Left lobe of liver (tissue), 2 donors: ENCODE results near the gene ASTN2. TPM values are rescaled to one million over a fixed set of nuclear protein-coding genes. Genes with fewer than 3 reads are reported as not detected.
"Not testable (repeated sequence)": the region's sequence is repeated elsewhere in the genome, so short reads cannot be mapped to it uniquely, and the experiment has no call there.

Experiments used
- ATAC-seq: fragments of 200-7000 bp; cut with Tn5 transposase; one replicate; pipeline ENCODE4 v1.9.1; 2020; ENCODE audit warnings: mild to moderate bottlenecking, moderate library complexity
- DNase-seq: peaks from one replicate; pipeline ENCODE4 v3.0.0-alpha.2; 2020; ENCODE audit warnings: low spot score
- total RNA-seq: library from RNA; stranded (reverse); gene quantifications from one replicate; pipeline ENCODE4 v1.2.1, GENCODE V29; 2021
- donor health status: DM: no; HTN: no; CAD: no; lungs with moderate emphysema.
- donor health status: DM: no; HTN: yes; CAD: no.

The ASTN2 gene
- total RNA-seq, 1 donor from 2014 or later = 2.9 TPM

DNA sequence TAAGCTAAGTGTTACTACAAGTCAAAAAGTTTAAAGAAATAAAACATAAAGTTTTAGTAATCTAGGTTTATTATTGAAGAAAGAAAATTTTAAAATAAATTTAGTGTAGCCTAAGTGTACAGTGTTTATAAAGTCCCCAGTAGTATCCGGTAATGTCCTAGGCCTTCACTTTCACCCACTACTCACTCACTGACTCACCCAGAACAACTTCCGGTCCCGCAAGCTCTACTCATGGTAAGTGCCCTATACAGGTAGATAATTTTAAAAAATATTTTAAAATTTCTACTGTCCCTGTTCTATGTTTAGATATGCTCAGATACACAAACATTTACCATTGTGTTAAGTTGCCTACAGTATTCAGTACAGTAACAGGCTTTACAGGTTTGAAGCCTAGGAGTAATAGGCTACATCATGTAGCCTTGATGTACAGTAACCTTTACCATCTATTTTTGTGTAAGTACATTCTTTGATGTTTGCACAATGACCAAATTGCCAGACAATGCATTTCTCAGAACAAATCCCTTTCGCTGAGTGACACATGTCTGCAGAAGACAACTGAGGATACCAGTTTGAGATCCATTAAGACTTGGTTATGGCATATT is 474.1 kb downstream of the ASTN2 start:
- DNase-seq = no peak
- ATAC-seq = no peak

DNA sequence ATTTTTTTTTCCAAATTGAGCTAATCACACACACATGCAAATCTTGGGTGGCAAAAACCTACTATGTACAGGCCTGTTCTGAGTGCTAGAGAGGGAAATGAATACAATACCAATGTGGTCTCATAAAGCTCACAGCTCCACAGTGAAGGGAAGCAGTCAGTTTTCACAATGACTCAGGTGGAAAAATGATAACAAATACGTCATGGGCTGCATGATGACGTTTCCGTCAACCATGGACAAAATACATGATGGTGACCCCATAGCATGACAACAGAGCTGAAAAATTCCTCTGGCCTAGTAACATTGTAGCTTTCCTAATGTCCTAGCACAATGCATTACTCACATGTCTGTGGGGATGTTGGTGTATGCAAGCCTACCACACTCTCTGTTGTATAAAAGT is 475.2 kb downstream of the ASTN2 start:
- DNase-seq (no peak), ATAC-seq (no peak)

DNA sequence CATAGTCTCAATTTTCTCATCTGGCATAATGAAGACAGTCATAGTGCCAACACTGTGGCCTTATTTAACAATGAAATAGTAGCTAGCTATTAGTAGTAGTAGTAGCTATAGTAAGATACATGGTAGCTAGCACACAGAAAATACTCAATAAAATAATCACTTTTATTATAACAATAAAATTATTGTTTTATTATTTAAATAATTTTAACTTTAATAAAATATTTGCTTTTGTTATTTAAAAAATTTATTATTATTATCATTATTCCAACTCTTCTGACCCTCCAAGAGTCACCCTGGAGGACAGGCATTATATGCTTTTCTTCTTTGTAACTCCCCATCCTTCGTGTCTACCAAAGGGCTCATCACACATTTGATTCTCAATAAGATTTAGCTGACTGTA is 475.7 kb downstream of the ASTN2 start:
- no peak for ATAC-seq
- DNase-seq = no peak

- ATAC-seq (no peak), DNase-seq (no peak)
These were observed 477.5 kb downstream of the ASTN2 start for GRCh38 chr9:116937361-116937760.

DNA sequence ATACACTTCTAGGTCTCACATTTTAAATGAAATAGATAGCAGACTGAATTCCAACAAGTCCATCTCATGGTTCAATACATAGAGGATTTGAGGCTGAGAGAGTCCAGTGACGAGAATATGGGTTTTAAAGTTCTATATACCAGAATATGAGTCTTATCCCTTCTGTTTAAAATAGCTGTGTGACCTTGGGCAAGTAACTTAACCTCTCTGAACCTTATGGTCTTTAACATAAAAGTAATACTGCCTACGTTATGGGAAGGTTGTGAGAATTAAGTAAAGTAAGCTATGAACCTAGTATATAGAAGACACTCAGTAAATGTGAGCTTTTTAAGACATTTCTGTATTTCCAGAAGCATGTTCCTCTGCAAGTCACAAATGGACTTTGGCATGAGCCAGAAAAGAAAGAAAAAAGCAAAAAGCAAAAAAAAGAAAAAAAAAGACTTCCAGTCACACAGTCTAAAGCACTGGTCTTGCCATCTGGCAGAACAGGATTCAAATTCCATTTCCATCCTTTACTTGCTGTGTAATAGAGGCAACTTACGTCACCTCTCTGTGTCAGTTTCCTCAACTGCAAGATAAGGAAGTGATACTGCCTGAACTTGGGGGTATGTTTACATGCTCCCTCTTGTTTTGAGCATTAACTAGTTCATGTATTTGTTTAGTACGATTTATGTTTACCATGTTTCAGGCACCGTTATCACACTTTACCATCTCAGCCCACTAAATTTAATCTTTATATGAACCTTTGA is 479.5 kb downstream of the ASTN2 start:
- ATAC-seq = no peak
- DNase-seq = no peak

GRCh38 chr9:116934131-116934530 is 480.7 kb downstream of the ASTN2 start:
- ATAC-seq (no peak), DNase-seq (no peak)

GRCh38 chr9:116933251-116933650 is 481.6 kb downstream of the ASTN2 start:
- ATAC-seq (no peak), DNase-seq (no peak)

GRCh38 chr9:116929621-116930020 is 485.2 kb downstream of the ASTN2 start:
- DNase-seq (no peak), ATAC-seq (no peak)

DNA sequence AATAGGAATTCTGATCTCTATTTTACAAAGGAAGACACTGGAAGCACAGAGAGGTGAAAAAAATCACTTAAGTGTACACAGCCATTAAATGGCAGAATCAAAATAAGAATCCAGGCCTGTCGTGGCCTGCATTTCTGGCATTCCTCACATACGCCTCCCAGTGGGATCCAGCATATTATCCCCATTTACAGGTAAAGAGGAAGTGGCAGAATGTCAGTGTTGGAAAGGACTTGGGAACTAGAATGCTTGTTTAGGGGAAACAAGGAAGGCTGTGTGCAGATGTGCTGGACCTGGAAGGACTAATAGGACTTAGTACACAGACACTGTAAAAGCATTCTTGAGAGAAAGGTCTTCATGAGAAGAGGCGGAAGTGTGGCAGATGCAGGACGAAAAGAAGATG is 486.0 kb downstream of the ASTN2 start:
- ATAC-seq (no peak), DNase-seq (no peak)

DNA sequence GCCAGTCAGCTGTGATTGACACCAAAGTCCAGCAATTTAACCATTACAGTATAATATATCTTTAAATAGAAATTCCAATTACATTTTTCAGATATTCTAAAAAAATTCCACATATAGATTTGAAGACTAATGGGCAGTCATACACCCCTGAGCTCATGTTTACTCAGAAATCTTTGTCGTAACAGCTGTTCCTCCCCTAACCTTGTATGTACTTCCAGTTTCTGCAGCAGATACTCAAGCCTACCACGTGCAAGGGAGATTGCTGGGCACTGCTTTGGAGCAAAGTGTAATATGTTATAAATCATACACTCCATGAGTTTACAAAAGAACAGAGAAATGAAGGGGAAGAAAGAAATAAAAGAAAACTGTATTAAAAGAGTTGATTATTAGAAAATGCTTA is 486.6 kb downstream of the ASTN2 start:
- no peak for ATAC-seq
- no peak for DNase-seq

GRCh38 chr9:116927726-116928125 is 487.1 kb downstream of the ASTN2 start:
- DNase-seq (no peak), ATAC-seq (no peak)

DNA sequence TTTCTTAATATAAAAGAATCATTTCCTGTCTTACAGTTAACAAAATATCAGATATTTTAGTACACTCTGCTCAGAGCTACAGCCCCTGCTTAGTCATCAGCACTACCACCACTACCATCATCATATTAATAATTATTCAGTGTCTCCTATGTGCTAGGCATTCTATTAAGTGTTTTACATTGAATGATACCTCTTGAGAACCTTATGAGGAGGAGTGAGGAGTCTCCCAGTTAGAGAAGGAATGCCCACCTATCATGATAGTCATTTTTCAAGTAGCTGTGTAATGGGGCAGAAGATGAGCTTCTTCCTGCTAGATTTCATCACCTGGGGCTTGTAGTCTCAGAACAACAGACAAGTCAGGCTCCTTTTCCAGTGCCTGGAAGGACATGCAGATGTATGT is 489.7 kb downstream of the ASTN2 start:
- no peak for ATAC-seq

DNA sequence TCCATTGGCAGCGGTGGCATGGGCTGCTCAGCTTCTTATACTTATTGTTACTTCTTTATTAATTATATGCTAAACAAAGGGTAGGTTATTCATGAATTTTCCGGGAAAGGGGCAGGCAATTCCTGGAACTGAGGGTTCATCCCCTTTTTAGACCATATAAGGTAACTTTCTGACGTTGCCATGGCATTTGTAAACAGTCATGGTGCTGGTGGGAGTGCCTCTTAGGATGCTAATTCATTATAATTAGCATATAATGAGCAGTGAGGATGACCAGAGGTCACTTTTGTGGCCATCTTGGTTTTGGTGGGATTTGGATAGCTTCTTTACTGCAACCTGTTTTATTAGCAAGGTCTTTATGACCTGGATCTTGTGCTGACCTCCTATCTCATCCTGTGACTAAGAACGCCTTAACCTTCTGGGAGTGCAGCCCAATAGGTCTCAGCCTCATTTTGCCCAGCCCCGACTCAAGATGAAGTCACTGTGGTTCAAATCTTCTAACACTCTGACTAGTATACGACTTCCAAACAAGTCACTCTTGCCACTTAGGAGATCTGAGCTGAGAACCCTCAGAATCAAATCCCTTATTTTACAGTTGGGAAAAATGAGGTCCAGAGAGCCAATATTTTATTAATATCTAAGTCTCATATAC is 490.3 kb downstream of the ASTN2 start:
- ATAC-seq = no peak
- no peak for DNase-seq

More for the DNA sequence above, 489.7 kb downstream of the ASTN2 start:
- DNase-seq = no peak

GRCh38 chr9:116917895-116918508 is 496.9 kb downstream of the ASTN2 start:
- DNase-seq, ATAC-seq: not testable (repeated sequence)

- no peak for ATAC-seq
- no peak for DNase-seq
These were observed 501.3 kb downstream of the ASTN2 start for GRCh38 chr9:116913536-116913935.

DNA sequence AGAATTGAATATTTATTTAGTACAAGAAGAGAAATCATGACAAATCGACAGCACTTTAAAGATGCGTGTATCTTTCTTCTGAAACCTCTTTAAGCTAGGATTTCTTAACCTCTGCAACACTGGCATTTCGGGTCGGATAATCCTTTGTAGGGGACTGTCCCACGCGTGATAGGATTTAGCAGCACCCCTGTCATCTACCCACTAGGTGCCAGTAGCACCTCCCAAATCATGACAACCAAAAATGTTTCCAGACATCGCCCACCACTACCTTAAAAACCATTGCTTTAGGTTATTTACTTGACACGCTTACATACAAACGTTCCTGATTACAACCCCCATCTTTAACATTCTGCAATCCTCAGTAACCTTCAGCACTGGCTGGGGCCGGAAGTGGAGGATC is 504.7 kb downstream of the ASTN2 start:
- DNase-seq = no peak
- no peak for ATAC-seq

- no peak for ATAC-seq
- DNase-seq = no peak
These were observed 506.9 kb downstream of the ASTN2 start for GRCh38 chr9:116907989-116908388.

GRCh38 chr9:116905171-116905588 is 509.7 kb downstream of the ASTN2 start:
- ATAC-seq = no peak

DNA sequence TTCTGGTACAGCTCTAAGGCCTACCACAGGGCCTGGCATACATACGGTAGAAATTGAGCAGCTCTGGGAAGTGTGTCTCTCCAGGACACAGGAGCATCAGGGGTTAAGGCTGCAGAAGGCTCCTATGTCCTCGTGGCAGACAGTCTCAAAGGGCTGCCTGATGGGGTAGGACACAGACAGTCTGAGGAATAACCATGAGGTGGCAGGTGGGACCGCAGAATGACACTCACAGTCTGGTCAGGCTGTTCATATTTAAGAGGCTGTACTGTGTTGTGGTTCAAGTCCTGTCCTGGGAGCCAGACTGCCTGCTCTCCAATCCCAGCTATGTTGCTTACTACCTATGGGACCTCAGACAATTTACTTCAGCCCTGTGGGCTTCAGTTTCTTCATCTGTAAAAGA is 510.7 kb downstream of the ASTN2 start:
- ATAC-seq (no peak), DNase-seq (no peak)

More at GRCh38 chr9:116905171-116905588, 509.7 kb downstream of the ASTN2 start:
- no peak for DNase-seq

DNA sequence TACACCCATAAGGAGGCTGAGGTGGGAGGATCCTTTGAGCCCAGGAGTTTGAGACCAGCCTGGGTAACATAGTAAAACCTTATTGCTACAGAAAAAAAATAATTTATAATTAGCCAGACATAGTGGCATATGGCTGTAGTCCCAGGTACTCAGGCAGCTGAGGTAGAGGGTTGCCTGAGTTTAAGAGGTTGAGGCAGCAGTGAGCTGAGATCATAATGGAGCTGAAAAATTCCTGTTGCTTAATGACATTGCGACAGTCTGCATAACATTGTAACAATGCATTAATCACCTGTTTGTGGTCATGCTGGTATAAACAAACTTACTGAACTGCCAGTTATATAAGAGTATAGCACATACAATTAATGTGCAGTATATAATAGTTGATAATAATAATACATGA is 513.6 kb downstream of the ASTN2 start:
- ATAC-seq = no peak
- DNase-seq = no peak

DNA sequence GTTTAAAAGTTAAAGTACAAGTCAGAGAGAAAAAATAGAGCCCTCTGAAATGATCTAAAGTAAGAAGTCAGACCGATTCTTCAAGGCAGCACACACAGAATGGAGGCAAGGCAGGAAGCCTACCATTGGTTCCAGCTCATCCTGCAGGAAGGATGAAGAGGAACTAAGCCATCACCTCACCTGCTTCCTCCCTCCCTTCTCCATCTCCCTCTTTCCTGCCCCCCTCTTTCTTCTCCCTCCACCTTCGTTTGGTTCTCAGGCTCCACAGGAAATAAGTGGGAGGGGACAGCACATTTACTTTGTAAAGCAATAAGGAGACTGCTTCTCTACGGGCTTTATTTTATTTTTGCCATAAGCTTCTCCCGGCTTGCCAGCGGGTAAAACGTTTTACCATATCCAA is 514.3 kb downstream of the ASTN2 start:
- ATAC-seq (no peak), DNase-seq (no peak)

- DNase-seq (no peak), ATAC-seq (no peak)
These were observed 514.9 kb downstream of the ASTN2 start for GRCh38 chr9:116900007-116900367.
